HG03103 (cell line): Measurements from ENCODE around the gene BACE1-AS.

Experiments used
- ATAC-seq: cut with Tn5 transposase; IDR thresholded peaks from one replicate; pipeline ENCODE4 v1.9.1; 2021; ENCODE audit warnings: low read depth; ENCODE audit not compliant: unreplicated experiment

The BACE1-AS gene

DNA sequence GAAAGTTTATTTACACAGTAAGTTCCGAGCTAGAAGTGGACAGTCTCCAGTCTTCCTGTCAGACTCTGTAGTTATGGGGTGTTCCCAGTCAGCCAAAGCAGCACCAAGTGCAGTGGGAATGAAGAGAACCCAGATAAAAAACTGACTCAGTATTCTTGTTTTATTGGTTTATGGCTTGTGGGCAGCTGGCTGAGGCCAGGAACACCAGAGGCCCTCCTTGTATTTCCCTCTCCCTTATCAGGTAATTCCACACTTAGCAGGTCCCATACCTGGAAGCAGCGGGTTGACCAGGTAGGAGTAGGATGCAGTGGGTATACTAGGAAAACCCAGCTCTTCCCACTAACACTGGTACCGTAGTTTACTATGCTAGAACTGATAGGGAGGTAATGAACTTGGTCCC, 3.5 kb upstream of the BACE1-AS start:
- no peak for ATAC-seq

DNA sequence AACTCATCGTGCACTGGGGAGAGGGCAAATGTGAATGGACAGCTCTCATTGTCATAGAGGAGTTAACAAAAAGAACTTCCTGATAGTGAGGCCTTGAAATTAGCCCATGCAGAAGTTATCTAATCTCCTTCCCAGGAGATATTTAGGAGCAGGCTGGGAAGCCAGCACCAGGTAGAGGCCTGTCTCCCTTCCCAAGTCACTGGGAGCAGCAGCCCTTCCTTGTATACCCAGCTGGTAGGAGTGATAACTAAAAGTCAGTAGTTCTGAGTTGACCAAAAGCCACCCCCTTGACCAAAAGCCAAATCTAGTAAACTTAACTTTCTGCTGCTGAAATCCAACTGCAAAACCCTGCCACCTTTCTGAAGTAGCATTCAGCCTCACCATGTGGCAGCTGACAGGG, 1.4 kb upstream of the BACE1-AS start:
- ATAC-seq = no peak

DNA sequence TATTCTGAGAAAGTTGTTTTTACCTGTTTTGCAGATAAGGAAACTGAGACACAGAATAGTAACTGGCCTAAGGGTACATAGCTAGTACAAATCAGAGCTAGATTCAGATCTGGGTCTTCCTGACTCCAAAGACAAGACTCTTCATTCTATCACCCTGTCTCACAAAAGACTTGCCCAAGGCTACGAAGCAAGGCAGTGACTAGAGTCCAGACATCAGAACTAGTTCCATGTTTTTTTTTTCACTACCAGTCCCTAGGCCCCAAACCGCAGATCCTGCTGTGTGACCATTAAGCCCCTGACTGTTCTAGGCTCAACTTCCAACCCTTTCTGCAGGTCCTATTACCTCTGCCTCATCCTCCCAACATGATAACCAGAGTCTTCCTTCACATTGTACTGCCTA, 1.5 kb downstream of the BACE1-AS start:
- no peak for ATAC-seq

DNA sequence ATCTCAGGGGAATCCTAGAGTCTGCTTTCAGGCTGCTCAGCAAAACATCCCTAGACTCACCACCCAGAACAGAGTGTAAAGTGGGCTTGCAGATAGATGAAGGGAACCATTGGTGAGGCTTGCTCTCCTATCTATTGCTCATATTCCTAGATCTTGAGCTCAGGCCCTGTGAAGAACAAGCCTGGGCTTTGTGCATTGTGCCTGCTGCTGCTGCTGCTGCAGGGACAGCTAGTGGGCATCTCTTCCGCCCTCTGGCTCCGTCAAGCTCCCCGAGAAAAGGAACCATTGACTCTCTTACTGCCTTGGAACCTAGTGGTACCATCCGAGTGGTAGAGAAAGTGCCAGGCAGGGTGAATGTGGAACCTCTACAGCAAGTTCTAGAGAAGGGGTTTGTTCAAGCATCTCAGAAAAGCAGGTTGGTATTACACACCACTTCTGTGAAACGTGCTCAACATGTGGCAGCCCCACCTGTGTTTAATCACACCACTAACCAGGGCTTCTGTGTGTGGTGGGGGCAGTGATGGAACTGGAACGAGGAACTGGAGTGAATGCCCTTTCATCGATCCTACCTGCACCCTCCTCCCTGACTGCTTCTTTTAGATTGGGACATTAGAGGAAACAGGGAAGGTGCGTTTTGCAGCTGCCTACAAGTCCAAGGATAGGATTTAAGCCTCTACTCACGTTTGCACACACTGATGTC, 4.4 kb downstream of the BACE1-AS start:
- ATAC-seq = no peak

DNA sequence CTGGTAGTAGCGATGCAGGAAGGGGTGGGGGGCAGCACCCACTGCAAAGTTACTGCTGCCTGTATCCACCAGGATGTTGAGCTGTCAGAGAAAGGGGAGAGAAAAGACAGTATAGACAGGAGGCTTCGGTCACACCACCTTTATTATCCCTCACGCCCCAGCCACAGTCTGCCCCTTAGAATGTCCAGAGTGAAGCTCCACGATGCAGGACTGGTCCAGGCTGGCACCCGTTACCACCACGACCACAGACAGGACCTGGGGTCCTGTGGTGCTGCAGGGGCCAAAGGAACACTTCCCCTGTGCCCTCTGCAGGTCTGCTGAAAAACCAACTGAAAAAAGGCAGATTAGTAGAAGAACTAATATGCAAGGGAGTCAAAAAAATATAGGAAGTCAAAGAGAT, 5.7 kb downstream of the BACE1-AS start:
- ATAC-seq = no peak

DNA sequence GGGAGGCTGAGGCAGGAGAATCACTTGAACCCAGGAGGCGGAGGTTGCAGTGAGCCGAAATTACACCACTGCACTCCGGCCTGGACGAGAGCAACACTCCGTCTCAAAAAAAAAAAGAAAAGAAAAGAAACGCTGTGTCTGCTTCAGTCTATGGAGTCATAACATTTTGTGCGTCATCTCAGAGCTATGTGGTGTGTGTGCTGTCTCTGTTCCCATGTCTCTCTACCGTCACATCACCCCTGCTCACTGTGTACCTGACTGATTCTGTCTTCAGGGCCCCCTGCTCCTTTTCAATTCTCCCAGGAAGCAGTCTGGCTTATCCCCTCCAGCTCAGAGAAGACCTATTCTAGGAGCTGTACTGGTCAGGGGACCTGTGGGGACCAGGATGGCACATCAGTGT, 7.0 kb downstream of the BACE1-AS start:
- no peak for ATAC-seq

DNA sequence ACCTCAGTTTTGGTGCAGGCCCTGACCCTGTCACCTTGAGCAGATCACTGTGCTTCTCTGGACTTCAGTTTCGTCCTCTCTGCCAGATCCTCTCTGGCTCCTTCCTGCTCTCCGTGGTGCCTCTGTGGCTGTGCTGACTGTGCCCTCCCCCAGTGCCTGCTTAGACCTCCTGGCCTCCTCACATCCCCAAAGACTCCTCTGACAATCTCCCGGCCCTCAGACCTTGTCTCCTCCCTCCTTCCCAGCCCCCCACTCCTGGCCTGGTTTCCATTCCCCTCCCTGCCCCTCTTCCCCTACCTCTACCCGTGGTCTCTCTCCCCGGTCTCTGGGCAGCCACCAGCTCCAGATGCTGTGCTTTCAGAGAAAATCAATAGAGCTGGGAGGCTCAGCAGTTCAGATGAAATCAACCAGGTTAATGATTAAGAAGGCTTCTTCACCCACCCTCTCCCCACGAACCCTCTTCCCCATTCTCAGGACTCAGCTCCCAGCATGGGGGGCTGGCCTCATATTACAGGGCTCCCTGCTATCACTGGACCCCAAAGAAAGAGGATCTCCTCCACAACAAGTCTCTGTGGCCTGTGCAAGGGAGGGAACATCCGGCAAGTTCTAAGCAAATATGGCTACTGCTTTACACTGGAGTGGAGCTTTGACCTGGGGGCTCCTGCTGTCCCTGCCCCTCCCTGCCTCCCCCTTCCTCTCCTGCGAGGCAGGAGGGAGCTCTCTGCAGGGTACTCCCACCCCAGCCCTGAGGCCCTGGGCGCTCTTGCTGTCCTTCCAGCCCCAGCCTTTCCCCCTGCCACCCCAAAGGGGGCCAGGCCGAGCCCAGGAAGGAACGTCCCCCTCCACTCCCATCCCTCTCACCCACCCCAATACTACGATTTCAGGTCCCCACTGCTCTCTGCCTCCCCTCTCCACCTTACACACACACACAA, 8.5 kb downstream of the BACE1-AS start:
- no peak for ATAC-seq

DNA sequence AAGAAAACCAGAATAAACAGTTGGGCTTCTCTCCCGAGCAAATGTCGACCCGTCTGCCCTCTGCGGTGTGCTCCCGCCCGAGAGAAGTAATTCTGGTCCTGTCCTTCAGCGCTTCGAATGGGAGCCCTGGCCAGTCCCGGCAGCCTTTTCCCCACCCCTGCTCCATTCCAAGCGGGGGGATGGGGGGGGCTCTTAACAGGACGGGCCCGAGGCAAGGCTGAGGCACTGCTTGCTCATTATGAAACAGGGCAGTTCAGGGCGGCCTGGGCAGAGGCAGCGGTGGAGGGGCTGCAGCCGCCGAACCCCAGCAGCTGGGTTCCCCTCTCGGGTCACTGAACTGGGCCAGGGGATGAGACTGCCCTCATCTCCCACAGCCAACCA, 9.1 kb downstream of the BACE1-AS start:
- ATAC-seq = no peak

DNA sequence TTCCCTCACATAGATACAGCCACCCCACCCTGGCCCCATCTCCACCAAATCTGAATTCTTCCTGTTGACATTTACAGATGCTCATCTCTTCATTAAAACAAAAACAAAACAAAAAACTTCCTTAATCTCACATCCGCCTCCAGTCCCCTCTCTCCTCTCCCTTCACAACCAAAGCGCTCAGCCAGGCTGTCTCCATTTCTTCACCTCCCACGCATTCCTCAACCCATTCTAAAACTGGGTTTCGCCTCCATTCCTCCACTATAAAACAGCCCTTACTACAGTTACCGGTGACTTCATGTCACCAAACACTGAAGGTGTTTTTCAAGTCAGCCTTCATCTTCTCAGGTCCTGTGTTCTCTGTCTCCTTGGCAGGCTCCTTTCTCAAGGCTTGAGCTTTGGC, 9.6 kb downstream of the BACE1-AS start:
- no peak for ATAC-seq

DNA sequence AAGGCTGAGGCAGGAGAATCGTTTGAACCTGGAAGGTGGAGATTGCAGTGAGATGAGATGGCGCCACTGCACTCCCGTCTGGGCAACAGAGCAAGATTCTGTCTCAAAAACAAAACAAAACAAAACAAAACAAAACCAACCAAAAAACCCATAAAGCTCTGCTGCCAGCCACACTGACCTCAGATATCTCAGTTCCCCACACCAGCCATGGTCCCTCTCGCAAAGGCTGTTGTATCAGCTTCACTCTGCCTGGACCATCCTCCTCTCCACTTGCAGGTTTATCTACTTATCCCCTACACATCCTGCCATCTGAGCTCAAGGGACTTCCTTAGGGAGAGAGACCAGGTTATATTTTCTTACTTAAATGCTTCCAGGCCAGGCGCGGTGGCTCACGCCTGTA, 11.1 kb downstream of the BACE1-AS start:
- ATAC-seq = no peak

DNA sequence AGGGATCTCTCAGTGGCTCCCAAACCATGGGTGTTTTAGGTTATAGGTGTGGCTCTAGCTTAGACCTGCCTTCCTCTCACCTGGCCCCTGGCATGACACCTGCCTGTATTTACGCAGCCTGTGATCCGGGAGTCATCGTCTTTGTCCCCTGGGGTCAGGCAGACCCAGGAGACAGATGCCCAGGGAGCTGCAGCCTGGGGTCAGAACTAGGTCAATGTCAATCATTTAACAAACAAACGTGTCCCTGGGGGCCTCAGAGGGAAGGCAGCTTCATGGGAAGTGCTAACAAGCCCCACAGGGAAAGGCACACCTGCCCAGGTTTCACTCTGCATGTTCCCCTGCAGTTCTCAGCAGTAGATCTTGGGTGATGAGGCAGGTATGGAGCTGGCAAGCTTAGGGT, 12.0 kb downstream of the BACE1-AS start:
- ATAC-seq = no peak

DNA sequence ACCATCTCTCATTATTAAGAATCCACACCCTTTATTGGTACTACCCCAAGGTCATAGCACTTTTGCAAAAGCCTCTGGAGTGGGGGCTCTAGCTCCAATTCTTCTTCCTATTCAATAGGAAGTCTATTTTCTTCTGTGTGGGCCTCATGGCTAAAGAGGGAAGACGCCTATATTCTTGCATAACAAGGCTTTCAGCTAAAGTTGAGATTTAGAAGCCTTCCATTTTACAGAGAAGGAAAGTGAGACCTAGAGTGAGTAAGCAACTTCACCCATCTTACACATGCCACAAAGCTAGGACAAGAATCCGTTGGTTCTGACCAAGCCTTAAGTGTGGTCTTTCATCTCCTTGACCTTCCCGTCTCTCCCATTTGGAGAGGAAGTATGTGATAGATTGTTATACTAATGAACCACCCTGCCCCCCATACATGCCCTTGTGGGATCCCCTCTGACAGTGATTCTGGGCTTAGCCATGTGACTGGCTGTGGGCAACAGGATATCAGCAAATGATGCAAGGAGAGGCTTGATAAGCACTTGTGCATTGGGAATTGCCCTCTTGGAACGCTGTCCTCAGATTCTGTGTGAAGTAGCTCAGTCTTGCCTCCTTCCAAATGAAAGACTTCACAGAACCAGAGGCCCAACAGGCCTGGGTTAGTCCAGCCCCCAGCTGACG, 12.6 kb downstream of the BACE1-AS start:
- ATAC-seq = no peak

DNA sequence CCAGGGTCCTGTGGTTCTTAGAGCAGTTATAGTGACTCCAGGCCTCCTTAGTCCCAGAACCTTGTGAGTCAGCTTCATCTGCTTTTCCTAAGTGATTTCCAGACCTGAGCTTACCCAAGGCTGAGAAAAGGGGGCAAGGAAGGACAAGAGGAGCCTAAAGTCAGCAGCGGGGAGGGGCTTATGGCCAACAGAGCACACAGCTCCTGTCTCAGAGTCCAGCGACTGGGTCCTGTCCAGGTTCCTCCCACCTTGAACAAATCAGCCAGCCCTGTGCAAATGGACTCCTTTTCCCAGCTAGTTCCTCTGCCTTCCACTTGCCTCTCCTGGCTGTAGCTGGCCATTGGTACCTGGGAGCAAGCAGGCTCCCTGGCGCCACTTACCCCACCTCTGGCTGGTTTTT, 14.0 kb downstream of the BACE1-AS start:
- ATAC-seq = no peak

DNA sequence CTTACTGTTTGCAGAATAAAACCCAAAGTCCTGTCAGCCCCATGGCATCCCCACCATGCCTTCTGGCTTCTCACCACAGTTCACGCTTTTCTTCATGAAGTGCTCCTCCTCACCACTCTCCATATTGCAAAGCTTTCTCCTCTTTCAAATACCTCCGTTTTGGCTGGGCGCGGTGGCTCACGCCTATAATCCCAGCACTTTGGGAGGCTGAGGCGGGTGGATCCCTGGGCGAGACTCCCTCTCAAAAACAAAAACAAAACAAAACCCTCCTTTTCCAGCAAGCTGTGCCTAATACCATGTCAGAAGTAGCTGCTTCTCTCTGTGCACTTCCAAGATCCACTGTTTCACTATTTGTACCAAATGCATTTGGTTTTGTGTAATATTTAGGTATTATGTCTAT, 18.2 kb downstream of the BACE1-AS start:
- no peak for ATAC-seq

DNA sequence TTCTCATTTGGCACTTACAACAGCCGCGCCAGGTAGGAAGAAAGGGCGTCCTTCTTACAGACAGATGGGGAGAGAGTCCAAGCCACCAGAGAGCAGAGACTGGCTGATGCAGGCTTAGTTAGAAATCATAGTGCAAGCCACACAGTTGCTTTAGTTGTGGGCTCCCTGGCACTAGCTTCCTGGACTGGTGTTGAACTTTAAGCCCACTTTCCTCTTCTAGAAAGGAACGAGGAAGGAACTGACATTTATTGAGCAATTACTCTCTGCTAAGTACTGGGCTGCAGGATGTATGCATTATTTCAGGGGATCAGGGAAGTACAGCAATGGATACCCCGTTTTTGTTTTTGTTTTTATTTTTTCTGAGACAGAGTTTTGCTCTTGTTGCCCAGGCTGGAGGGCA, 21.9 kb downstream of the BACE1-AS start:
- ATAC-seq = no peak

DNA sequence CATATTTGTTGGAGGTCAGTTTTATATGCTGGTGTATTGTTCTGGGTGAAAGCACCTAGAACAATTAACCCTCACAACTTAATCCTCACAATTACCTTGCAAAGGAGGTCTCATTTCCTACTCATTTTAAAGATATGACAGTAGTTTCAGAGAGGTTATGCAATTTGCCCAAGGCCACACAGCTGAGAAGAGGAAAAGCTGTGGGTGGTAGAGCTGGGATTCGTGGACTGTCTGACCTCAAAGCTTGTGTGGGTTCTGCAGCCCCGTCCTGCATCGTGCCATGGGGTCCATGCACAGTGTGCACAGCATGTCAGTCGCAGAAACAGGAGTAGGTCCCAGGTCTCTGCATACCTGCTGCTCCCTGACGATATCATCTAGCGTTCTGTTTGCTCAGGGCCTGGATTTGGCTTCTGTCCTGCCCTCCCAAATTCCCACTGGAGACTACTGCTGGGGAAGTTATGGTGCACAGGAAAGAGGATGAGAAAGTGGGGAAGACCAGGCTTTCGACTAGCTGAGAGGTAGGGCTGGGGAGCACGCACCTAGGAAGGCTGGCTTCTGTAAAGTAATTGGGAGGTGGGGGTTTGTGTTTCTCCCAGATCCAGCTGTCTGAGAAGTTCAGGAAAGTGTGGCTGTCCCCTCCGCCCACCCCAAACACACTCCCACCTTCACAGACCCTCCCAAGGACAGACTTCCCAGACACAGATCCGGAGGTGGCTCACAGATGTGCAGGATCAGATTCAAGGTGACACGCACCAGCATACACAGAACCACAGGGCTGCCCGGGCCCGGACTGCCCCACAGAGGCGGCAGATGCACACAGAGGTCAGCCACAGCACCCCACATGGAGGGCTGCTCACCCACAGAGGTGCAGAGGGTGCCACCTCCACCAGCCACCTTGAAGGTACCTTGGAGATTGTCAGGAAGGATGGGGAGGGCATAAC, 23.0 kb downstream of the BACE1-AS start:
- no peak for ATAC-seq

DNA sequence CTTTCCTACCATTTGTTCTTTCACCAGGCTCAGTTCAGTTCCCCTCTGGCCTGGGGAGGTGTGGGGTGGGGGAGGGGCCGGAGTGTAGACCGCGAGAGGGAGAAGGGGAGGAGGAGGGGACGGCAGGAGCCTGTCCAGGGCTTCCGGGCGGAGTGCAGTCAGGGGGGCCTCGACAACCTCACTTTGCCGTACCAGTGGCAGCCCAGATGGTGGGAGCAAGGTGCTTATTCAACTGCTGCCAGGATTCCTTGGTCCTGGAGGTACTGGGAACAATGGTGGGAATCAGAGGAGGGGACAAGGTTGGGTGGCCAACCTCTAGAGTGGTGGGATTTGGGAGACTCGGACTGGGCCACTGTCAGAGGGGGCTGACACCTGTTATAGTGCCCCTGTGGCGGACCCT, 23.7 kb downstream of the BACE1-AS start:
- ATAC-seq = no peak

DNA sequence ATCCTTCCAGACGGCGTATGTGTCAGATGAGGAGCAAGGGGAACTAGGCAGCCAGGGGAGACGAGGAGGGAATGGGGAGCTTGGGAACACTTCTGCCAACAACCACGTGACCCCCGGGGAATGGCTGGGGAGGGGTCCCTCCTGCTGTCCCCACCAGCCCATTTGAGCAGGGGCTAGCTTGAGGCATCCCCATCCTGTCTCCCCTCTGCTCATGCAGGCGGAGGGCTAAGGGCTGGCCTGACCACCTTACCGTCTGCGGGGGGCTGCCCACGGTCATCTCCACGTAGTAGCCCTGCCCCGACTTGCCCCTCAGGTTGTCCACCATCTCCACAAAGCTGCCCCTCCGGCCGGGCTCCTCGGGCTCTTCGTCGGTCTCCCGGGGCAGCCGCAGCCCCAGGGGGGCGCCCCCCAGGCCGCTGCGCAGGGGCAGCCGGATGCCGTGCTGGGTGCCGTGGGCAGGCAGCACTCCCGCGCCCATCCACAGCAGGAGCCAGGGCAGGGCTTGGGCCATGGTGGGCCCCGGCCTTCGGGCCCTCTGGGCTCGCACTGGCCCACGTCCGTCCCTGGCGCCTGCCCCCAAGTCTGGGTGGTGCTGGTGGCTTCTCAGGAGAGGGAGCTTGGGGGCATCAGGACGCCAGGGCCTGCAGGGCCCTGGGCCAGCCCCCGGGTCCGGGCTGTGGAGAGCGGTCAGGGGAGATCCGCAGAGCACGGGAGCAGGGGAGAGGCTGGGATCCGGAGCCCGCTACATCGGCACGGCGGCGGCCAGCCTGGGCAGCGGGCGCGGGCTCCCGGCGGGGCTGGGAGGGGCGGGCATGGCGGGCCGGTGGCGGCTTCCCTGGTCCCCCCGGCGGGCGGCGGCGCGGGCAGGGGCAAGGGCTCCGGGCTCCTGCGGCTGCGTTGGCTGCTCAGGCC, 24.4 kb downstream of the BACE1-AS start:
- ATAC-seq = no peak

DNA sequence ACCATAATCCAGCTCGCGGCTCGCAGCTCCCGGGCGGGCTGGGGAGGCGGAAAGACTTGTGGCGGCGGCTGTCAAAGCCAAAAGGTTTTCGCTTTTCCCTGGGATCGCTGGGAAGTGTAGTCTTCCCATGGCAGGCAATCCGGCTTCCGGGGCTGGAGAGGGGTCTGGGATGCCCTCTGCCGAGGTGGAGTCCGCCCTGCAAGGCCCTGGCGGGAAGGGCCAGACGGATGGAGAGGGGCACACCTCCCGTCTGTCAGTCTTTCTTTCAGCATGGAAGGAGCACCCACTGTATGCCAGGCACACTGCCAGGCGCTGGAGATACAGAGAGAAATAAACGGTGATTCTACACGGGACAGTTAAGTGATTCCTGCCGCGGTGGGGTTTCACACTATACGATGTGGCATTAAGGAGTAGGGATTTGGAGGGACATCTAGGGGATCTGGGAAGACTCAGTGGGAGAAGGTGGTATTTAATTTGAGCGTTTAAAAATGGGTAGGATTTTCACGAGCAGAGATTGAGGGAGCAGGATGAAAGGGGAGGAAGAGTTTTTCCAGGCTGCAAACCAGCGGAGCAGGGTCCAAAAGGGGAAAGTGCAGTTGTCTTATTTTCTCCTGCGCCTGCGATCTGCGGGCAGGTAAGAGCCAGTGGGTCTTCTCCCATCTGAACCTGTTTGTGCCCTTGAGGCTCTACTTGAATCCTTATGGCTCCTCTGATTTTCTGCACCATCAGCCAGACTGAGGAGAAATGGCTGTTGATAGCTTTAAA, 25.2 kb downstream of the BACE1-AS start, which contains the start of gene BACE1:
TSS of gene BACE1 (minus strand) at position 60 of the 765 bp plus-strand sequence. CDS start 461 bp downstream, outside the sequence.
- ATAC-seq = no peak
